ENCODE measurements around the gene GSTM3. TPM values are rescaled to one million over a fixed set of nuclear protein-coding genes. Genes with fewer than 3 reads are reported as not detected.

GSTM3 gene
- total and polyA plus RNA-seq, 10 of the 15 experiments (the other 5 are each of a cell fraction or from before 2014, with no cell fraction given) = not detected

DNA sequence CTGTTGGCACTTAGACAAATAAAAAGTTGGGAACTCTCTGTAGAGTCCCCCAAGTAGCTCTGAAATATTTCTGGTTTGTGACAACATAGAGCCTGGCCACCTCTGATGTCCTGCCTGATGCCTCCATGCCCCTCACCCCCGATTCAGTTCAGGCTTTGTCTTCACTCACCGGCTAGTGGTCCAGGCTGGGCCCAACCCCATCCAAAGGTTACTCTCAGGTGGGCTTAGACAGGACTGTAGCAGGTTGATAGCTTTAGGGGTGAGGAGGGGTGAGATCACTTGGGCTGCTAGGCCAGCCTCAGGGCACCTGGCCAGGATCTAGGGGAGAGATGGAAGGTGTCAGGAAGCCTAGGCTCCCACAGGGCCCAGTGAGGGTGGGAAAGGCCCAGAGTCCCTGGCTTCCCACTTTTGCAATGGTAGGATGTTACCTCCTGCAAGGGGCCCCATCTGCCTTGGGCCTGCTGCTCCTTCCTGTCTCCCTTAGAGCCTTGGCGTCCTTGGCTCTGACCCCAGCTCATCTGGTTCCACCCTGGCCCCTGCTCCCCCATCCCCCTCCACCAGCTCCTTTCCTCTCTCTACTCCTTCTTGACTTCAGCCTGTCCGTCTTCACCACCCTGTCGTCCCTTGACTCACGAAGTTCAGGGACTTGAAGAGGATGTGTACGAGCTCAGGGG is 16.1 kb upstream of the GSTM3 start:
- Histone ChIP-seq H3K4me2 (ENCODE audit: control insufficient read depth, insufficient read depth) (no peak overlapping the region), H3K27ac (ENCODE audit: control insufficient read depth, insufficient read depth) (no peak overlapping the region), H3K27me3 (replicated peaks in 1 of 2; ENCODE audit: control insufficient read depth in 2 of 2, insufficient read depth in 2 of 2, low read length in 1 of 2) (peaks cover 0 to 3% of the 10 kb centered on the region in 2 experiments; a peak in 2 of 4 replicates), H3K36me3 (ENCODE audit: control insufficient read depth in 2 of 2, insufficient read depth in 2 of 2, low read length in 1 of 2) (no peaks in the 10 kb centered on the region), H3K9me3 (replicated peaks; ENCODE audit: control insufficient read depth, insufficient read depth, low read length) (no peaks in the 10 kb centered on the region), H3K4me3 (no peak overlapping the region), H3K4me1 (ENCODE audit: control insufficient read depth, insufficient read depth, low read length) (no peaks in the 10 kb centered on the region), H4K20me1 (ENCODE audit: control insufficient read depth, insufficient read depth) (no peaks in the 10 kb centered on the region), H2AFZ (ENCODE audit: control insufficient read depth, low read depth, low read length) (no peak overlapping the region), H3K79me2 (ENCODE audit: control insufficient read depth, insufficient read depth, low read length) (no peaks in the 10 kb centered on the region), H3K9ac (ENCODE audit: control insufficient read depth, insufficient read depth, low read length) (no peak overlapping the region)
- 43% methylated on average over 7 of the region's 7 CpGs for WGBS (ENCODE audit: insufficient coverage, insufficient replicate concordance, low lambda C conversion rate, missing lambda C conversion rate)
- no TSS peak for BruUV-seq (replicated peaks)
- no peak for ATAC-seq
- no peak for FAIRE-seq
- CTCF ChIA-PET = interaction anchor here (1.0 kb wide), 1 partner anchor 17 kb away, joined by 3 read pairs; no protein-coding TSS in a partner anchor
- RAD21 ChIA-PET (ENCODE audit: unreplicated experiment) = no interaction called here
- no peak for DNase-seq (ENCODE audit: low read depth, low spot score)
- intact Hi-C loops (cut with micrococcal nuclease; ENCODE audit: unreplicated experiment) = no loop called here
- in situ Hi-C loops (cut with MboI) = no loop called here
- POLR2A ChIA-PET = no interaction called here
- TF ChIP-seq TARDBP (IDR thresholded peaks at IDR 0.05; ENCODE audit: borderline replicate concordance) (no peak), CBX3 (IDR thresholded peaks at IDR 0.05; ENCODE audit: borderline replicate concordance, low read depth) (no peak), MTA2 (IDR thresholded peaks at IDR 0.05; ENCODE audit: low read depth) (no peak), IKZF1 (conservative IDR thresholded peaks at IDR 0.05) (no peak), ZSCAN29 (IDR thresholded peaks at IDR 0.05) (no peak), NRF1 (conservative IDR thresholded peaks at IDR 0.05; ENCODE audit: low read depth, low read length) (no peak), PML (IDR thresholded peaks at IDR 0.05; ENCODE audit: low read length) (no peak), FOXK2 (IDR thresholded peaks at IDR 0.05) (no peak), HDAC2 (IDR thresholded peaks at IDR 0.05) (no peak), ZNF384 (IDR thresholded peaks at IDR 0.05; ENCODE audit: borderline replicate concordance, low read depth, low read length) (no peak)
- TF ChIP-seq, protein P1, sequence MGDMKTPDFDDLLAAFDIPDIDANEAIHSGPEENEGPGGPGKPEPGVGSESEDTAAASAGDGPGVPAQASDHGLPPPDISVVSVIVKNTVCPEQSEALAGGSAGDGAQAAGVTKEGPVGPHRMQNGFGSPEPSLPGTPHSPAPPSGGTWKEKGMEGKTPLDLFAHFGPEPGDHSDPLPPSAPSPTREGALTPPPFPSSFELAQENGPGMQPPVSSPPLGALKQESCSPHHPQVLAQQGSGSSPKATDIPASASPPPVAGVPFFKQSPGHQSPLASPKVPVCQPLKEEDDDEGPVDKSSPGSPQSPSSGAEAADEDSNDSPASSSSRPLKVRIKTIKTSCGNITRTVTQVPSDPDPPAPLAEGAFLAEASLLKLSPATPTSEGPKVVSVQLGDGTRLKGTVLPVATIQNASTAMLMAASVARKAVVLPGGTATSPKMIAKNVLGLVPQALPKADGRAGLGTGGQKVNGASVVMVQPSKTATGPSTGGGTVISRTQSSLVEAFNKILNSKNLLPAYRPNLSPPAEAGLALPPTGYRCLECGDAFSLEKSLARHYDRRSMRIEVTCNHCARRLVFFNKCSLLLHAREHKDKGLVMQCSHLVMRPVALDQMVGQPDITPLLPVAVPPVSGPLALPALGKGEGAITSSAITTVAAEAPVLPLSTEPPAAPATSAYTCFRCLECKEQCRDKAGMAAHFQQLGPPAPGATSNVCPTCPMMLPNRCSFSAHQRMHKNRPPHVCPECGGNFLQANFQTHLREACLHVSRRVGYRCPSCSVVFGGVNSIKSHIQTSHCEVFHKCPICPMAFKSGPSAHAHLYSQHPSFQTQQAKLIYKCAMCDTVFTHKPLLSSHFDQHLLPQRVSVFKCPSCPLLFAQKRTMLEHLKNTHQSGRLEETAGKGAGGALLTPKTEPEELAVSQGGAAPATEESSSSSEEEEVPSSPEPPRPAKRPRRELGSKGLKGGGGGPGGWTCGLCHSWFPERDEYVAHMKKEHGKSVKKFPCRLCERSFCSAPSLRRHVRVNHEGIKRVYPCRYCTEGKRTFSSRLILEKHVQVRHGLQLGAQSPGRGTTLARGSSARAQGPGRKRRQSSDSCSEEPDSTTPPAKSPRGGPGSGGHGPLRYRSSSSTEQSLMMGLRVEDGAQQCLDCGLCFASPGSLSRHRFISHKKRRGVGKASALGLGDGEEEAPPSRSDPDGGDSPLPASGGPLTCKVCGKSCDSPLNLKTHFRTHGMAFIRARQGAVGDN (IDR thresholded peaks at IDR 0.05) = no peak
- TF ChIP-seq, protein P2, sequence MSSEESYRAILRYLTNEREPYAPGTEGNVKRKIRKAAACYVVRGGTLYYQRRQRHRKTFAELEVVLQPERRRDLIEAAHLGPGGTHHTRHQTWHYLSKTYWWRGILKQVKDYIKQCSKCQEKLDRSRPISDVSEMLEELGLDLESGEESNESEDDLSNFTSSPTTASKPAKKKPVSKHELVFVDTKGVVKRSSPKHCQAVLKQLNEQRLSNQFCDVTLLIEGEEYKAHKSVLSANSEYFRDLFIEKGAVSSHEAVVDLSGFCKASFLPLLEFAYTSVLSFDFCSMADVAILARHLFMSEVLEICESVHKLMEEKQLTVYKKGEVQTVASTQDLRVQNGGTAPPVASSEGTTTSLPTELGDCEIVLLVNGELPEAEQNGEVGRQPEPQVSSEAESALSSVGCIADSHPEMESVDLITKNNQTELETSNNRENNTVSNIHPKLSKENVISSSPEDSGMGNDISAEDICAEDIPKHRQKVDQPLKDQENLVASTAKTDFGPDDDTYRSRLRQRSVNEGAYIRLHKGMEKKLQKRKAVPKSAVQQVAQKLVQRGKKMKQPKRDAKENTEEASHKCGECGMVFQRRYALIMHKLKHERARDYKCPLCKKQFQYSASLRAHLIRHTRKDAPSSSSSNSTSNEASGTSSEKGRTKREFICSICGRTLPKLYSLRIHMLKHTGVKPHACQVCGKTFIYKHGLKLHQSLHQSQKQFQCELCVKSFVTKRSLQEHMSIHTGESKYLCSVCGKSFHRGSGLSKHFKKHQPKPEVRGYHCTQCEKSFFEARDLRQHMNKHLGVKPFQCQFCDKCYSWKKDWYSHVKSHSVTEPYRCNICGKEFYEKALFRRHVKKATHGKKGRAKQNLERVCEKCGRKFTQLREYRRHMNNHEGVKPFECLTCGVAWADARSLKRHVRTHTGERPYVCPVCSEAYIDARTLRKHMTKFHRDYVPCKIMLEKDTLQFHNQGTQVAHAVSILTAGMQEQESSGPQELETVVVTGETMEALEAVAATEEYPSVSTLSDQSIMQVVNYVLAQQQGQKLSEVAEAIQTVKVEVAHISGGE (CRISPR knock-in tag; IDR thresholded peaks at IDR 0.05) = no peak
- TF ChIP-seq, protein P3, sequence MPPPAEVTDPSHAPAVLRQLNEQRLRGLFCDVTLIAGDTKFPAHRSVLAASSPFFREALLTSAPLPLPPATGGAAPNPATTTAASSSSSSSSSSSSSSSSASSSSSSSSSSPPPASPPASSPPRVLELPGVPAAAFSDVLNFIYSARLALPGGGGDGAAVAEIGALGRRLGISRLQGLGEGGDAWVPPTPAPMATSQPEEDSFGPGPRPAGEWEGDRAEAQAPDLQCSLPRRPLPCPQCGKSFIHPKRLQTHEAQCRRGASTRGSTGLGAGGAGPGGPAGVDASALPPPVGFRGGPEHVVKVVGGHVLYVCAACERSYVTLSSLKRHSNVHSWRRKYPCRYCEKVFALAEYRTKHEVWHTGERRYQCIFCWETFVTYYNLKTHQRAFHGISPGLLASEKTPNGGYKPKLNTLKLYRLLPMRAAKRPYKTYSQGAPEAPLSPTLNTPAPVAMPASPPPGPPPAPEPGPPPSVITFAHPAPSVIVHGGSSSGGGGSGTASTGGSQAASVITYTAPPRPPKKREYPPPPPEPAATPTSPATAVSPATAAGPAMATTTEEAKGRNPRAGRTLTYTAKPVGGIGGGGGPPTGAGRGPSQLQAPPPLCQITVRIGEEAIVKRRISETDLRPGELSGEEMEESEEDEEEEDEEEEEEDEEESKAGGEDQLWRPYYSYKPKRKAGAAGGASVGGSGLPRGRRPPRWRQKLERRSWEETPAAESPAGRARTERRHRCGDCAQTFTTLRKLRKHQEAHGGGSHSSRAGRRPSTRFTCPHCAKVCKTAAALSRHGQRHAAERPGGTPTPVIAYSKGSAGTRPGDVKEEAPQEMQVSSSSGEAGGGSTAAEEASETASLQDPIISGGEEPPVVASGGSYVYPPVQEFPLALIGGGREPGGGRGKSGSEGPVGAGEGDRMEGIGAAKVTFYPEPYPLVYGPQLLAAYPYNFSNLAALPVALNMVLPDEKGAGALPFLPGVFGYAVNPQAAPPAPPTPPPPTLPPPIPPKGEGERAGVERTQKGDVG (CRISPR knock-in tag; IDR thresholded peaks at IDR 0.05) = no peak
- TF ChIP-seq, protein P4, sequence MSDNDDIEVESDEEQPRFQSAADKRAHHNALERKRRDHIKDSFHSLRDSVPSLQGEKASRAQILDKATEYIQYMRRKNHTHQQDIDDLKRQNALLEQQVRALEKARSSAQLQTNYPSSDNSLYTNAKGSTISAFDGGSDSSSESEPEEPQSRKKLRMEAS (IDR thresholded peaks at IDR 0.05; ENCODE audit: low read depth, low read length) = no peak
- SMC1A ChIA-PET (ENCODE audit: uncharacterized antibody, unreplicated experiment) = no interaction called here

Data from GM12878 (cell line).